Endometrial microvascular endothelial cells (primary cell): ENCODE data around the gene HNRNPDL. TPM values are rescaled to one million over a fixed set of nuclear protein-coding genes. Genes with fewer than 3 reads are reported as not detected.
"Not testable (repeated sequence)": the region's sequence is repeated elsewhere in the genome, so short reads cannot be mapped to it uniquely, and the experiment has no call there.

Experiments used
- in situ Hi-C: cut with HindIII; loops from 2 replicates; pipeline ENCODE4 v1.10.0; 2017; ENCODE audit warnings: low sequenced_read_pairs, low pct_unique_long_range_greater_than_20kb; ENCODE audit errors: inconsistent ontology term
- total RNA-seq: library from RNA; depleted of rRNA; stranded (reverse); fragments of >200 nt; gene quantifications from one replicate; pipeline ENCODE4 v1.2.3, GENCODE V29; 2015; ENCODE audit errors: inconsistent ontology term

The HNRNPDL gene
- total RNA-seq, 1 donor from 2014 or later: 163 TPM

- in situ Hi-C loops: no loop called here
Measured at GRCh38 chr4:82436130-82436529, 5.9 kb upstream of the HNRNPDL start.

- in situ Hi-C loops: no loop called here
Measured at GRCh38 chr4:82434949-82435348, 4.7 kb upstream of the HNRNPDL start.

DNA sequence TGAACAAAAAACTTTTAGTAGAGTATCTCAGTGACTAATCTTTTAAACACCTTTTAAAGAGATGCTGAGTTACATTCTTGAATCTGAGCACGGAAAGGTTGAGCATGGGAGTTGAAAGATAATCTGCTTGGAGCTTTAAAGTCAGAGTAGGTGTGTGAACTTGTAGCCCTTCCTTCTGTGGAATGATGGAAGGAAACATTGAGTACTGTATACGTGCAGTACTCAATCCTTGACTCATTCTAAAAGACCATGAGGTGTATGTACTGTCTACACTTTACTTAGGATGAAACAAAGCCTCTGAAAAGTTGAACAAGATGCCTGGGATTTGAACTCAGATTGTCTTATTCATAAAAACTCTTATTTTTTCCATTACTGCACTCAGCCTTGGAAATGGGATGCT is 3.5 kb upstream of the HNRNPDL start:
- in situ Hi-C loops: no loop called here

GRCh38 chr4:82432596-82432995 is 2.3 kb upstream of the HNRNPDL start:
- in situ Hi-C loops: no loop called here

GRCh38 chr4:82431831-82432230 is 1.6 kb upstream of the HNRNPDL start:
- in situ Hi-C loops: no loop called here

GRCh38 chr4:82430964-82431745 is 893 bp upstream of the HNRNPDL start:
- in situ Hi-C loops: no loop called here

DNA sequence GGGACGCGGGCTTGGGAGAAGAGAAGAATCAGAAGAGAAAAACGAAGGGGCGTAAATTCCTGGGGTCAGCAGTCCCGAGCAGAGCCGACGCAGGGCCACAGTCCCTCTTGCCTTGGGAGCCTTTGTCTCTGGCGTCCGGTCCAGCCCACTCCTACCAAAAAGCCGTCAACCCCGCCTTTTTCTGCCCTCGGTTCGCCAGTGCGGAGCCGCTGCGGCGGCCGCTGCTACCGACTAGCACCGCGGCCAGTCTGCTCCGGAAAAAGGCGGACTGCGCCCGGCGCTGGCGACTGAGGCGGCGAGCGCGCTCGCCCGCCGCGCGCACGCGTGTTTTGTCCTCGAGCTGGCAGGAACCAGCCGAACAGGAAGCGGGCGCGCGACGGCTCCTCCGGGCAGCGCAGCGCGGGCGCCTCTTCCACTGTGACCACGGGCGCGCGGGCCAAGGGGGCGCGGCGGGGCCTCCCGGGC is 502 bp downstream of the HNRNPDL start:
- in situ Hi-C loops: no loop called here

- in situ Hi-C loops: no loop called here
Measured at GRCh38 chr4:82428969-82429727, 1.1 kb downstream of the HNRNPDL start.

GRCh38 chr4:82428526-82428968 is 1.7 kb downstream of the HNRNPDL start:
- in situ Hi-C loops: no loop called here

- in situ Hi-C loops: no loop called here
Measured at GRCh38 chr4:82425478-82425877, 4.8 kb downstream of the HNRNPDL start.

- in situ Hi-C loops: no loop called here
Measured at GRCh38 chr4:82423245-82424054, 6.8 kb downstream of the HNRNPDL start.

DNA sequence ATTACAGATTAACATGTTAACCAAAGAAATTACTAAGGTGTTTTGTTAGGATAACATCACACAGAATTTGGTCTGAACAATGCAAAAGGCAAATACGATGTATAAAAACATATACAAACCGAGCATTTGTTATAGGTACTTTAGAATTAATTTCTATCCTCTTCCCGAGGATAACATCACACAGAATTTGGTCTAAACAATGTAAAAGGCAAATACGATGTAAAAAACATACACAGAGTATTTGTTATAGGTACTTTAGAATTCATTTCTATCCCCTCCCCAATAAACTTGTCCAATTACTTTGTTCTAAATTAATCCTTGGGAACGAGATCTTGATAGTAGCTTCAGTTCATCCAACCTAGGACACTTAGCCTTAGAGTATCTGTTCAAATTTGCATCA is 7.6 kb downstream of the HNRNPDL start:
- in situ Hi-C loops: no loop called here

DNA sequence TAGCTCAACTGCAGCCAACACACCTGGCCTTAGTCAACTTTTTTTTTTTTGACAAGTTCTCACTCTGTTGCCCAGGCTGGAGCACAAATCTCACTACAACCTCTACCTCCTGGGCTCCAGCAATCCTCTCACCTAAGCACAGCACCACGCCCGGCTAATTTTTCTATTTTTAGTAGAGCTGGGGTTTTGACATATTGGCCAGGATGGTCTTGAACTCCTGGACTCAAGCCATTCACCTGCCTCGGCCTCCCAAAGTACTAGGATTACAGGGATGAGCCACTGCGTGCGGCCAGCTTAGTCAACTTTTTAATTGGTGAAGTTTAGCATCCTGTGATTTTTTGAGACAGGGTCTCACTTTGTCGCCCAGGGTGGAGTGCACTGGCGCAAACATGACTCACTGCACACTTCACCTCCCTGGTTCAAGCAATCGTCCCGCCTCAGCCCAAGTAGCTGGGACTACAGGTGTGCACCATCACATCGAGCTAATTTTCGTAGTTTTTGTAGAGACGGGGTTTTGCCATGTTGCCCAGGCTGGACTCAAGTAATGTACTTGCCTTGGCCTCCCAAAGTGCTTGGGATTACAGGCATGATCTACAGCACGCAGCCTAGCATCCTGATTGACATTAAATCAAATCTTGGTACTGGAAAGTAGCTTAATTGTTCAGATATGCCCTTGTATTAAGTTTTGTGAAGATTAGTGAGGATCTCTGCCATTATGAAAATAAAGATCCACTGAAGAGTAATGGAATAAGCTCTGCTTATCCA is 8.3 kb downstream of the HNRNPDL start:
- in situ Hi-C loops: no loop called here

DNA sequence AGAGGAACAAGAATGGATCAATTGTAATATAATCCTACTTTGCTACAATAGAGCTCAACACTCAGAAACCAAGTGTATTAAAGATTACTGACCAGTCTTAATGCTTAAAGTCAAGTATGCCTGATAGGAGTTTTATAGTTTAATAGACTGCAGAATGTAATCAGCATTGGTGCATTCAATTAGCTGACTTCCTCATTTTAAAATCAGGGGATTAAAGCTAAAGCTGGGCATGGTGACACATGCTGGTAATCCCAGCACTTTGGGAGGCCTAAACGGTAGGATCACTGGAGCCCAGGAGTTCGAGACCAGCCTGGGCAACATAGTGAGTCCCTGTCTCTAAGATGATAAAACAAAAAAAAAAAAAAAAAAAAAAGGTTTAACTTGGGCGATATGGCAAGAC is 10.8 kb downstream of the HNRNPDL start:
- in situ Hi-C loops: no loop called here

GRCh38 chr4:82415922-82416365 is 14.3 kb downstream of the HNRNPDL start:
- in situ Hi-C loops: no loop called here

- in situ Hi-C loops: not testable (repeated sequence)
Measured at GRCh38 chr4:82415061-82415460, 15.2 kb downstream of the HNRNPDL start.

DNA sequence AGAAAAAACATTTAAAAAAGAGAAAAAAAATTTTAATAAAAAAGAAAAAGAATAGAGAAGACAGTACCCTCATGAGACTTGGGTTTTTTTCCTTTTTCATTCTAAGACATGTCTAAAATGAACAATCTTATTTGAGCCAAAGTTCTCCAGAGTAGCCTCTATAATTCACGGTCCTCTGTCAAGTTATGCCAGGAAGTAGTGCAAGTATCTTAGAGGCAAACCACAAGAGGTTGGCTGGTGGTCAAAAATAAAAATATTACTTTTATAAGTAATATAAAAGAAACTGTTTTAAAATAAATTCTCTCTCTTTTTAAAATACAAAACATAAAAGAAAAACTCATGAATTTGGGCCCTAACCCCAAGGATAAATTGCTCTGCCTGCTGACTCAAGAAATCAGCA is 26.5 kb downstream of the HNRNPDL start:
- in situ Hi-C loops: no loop called here

GRCh38 chr4:82402196-82402775 is 28.0 kb downstream of the HNRNPDL start:
- in situ Hi-C loops: no loop called here
